Right lobe of liver (tissue), 6 donors: ENCODE results near the gene NCAM2. TPM values are rescaled to one million over a fixed set of nuclear protein-coding genes. Genes with fewer than 3 reads are reported as not detected.

Experiments used
- ATAC-seq, 4 donors: fragments of 200-7000 bp; cut with Tn5 transposase; one replicate each; pipeline ENCODE4 v1.9.1; 2020; ENCODE audit warnings: mild to moderate bottlenecking in 4 of 4, moderate library complexity in 4 of 4
- DNase-seq, 3 donors: peaks; one replicate each; pipeline ENCODE4 v3.0.0-alpha.2; 2020
- H3K27ac ChIP-seq, 3 donors: fragments of 200-600 bp; one replicate each; pipeline ENCODE4 v1.8.0; 2022
- H3K27me3 ChIP-seq, 2 donors: fragments of 200-600 bp; one replicate each; pipeline ENCODE4 v1.8.0; 2022
- H3K36me3 ChIP-seq, 4 donors: fragments of 200-600 bp; sonication (generic) in 1 of 4; one replicate each; pipeline versions ENCODE4 v1.5.1 to v1.8.0; 2017 to 2022; ENCODE audit warnings: control low read depth in 1 of 4
- H3K4me1 ChIP-seq, 4 donors: fragments of 200-600 bp; sonication (generic) in 1 of 4; one replicate each; pipeline versions ENCODE4 v1.5.1 to v1.8.0; 2017 to 2022; ENCODE audit warnings: control low read depth in 1 of 4
- H3K4me3 ChIP-seq, 3 donors: fragments of 200-600 bp; one replicate each; pipeline ENCODE4 v1.8.0; 2022
- H3K9me3 ChIP-seq, 4 donors: fragments of 200-600 bp; sonication (generic) in 1 of 4; one replicate each; pipeline versions ENCODE4 v1.5.1 to v1.8.0; 2017 to 2022; ENCODE audit warnings: control low read depth in 1 of 4
- CTCF ChIP-seq, 4 donors: fragments of 200-600 bp in 3 of 4; fragments of 450-650 bp in 1 of 4; IDR thresholded peaks; one replicate each; pipeline versions ENCODE4 v1.5.1 to v1.8.0; 2016 to 2022; ENCODE audit warnings: antibody characterized with exemption in 4 of 4, mild to moderate bottlenecking in 2 of 4
- POLR2A ChIP-seq: fragments of 450-650 bp; IDR thresholded peaks from one replicate; pipeline ENCODE4 v1.6.1; 2017; ENCODE audit warnings: antibody characterized with exemption, mild to moderate bottlenecking
- WGBS: methylation state at CpG from one replicate; pipeline ENCODE4 v1.1.6; 2018; ENCODE audit warnings: low coverage, low lambda C conversion rate; ENCODE audit not compliant: insufficient coverage; ENCODE audit errors: missing lambda C conversion rate; 5-methylcytosine and 5-hydroxymethylcytosine counted together
- intact Hi-C, 2 donors: fragments of 100-400 bp; cut with DNase I; formaldehyde crosslinking; loops; one replicate each; pipeline versions ENCODE4 v1.11.2 to v1.14.1; 2022
- total RNA-seq, 6 experiments: library from RNA; depleted of rRNA in 2 of 6; stranded (reverse); fragments of >200 nt in 2 of 6; fragmentation: NEBNext Ultra II Directional in 3 of 6; extraction: Animal tissue kit (Norgen Biotek cat#: 25700) in 3 of 6; gene quantifications; one replicate each; pipeline versions ENCODE4 v1.1.0 to v1.2.4, GENCODE V29; 2016 to 2023
- donor health status: DM: no; HTN: yes; CAD: no.
- donor health status: DM: no; HTN: no; CAD: no.
- donor health status: DM: no; HTN: no; CAD: no.
- donor health status: DM: no; HTN: yes; CAD: no.
- donor health status: DM: no; HTN: yes; CAD: no.

The NCAM2 gene
- total RNA-seq, 6 experiments from 2014 or later, result 0.38 to 1.4 (median 0.81) TPM; not detected in 2

- DNase-seq, result no peak
- no peaks in the 10 kb centered on the region for H3K27me3 ChIP-seq
- 64% methylated on average over 8 of the region's 8 CpGs for WGBS
- ATAC-seq, result no peak
- H3K27ac ChIP-seq, result no peak overlapping the region
- TF ChIP-seq POLR2A, result no peak
- no peak for TF ChIP-seq CTCF (IDR thresholded peaks at IDR 0.05)
- intact Hi-C loops, result no loop called here
- no peaks in the 10 kb centered on the region for H3K9me3 ChIP-seq
- no peaks in the 10 kb centered on the region for H3K36me3 ChIP-seq
- H3K4me1 ChIP-seq, result no peaks in the 10 kb centered on the region
- no peak overlapping the region for H3K4me3 ChIP-seq
Measured at GRCh38 chr21:21057349-21058062, 59.3 kb downstream of the NCAM2 start.

GRCh38 chr21:21063828-21064227, 65.6 kb downstream of the NCAM2 start:
- WGBS, result 71% methylated on average over 1 of the region's 1 CpG
- DNase-seq (no peak), ATAC-seq (no peak)
- H3K27ac ChIP-seq, result no peak overlapping the region
- H3K4me1 ChIP-seq, result no peaks in the 10 kb centered on the region
- no peaks in the 10 kb centered on the region for H3K9me3 ChIP-seq
- H3K27me3 ChIP-seq, result no peaks in the 10 kb centered on the region
- H3K36me3 ChIP-seq, result no peaks in the 10 kb centered on the region
- H3K4me3 ChIP-seq, result no peak overlapping the region
- TF ChIP-seq POLR2A, result no peak
- TF ChIP-seq CTCF (IDR thresholded peaks at IDR 0.05), result no peak
- intact Hi-C loops, result no loop called here

GRCh38 chr21:21064353-21064752, 66.1 kb downstream of the NCAM2 start:
- H3K4me3 ChIP-seq, result no peak overlapping the region
- no peak overlapping the region for H3K27ac ChIP-seq
- no peaks in the 10 kb centered on the region for H3K9me3 ChIP-seq
- 22% methylated on average over 1 of the region's 1 CpG for WGBS
- no peaks in the 10 kb centered on the region for H3K36me3 ChIP-seq
- H3K27me3 ChIP-seq, result no peaks in the 10 kb centered on the region
- TF ChIP-seq POLR2A (no peak), CTCF (IDR thresholded peaks at IDR 0.05) (no peak)
- ATAC-seq (no peak), DNase-seq (no peak)
- no peaks in the 10 kb centered on the region for H3K4me1 ChIP-seq
- intact Hi-C loops, result no loop called here

- Histone ChIP-seq H3K27me3 (no peaks in the 10 kb centered on the region), H3K36me3 (no peaks in the 10 kb centered on the region), H3K4me3 (no peak overlapping the region), H3K4me1 (no peaks in the 10 kb centered on the region), H3K9me3 (no peaks in the 10 kb centered on the region), H3K27ac (no peak overlapping the region)
- DNase-seq, result no peak
- intact Hi-C loops, result no loop called here
- TF ChIP-seq POLR2A (no peak), CTCF (IDR thresholded peaks at IDR 0.05) (no peak)
- ATAC-seq, result no peak
Measured at GRCh38 chr21:21067375-21067774, 69.2 kb downstream of the NCAM2 start.

GRCh38 chr21:21074305-21074704, 76.1 kb downstream of the NCAM2 start:
- DNase-seq (no peak), ATAC-seq (no peak)
- no peak overlapping the region for H3K27ac ChIP-seq
- intact Hi-C loops, result no loop called here
- H3K27me3 ChIP-seq, result no peaks in the 10 kb centered on the region
- H3K9me3 ChIP-seq, result no peaks in the 10 kb centered on the region
- no peak overlapping the region for H3K4me3 ChIP-seq
- 57% methylated on average over 3 of the region's 3 CpGs for WGBS
- no peaks in the 10 kb centered on the region for H3K4me1 ChIP-seq
- no peaks in the 10 kb centered on the region for H3K36me3 ChIP-seq
- TF ChIP-seq POLR2A, result no peak
- TF ChIP-seq CTCF (IDR thresholded peaks at IDR 0.05), result no peak
